Measurements from ENCODE around the gene INTS3.

- TF ChIP-seq, protein P1, sequence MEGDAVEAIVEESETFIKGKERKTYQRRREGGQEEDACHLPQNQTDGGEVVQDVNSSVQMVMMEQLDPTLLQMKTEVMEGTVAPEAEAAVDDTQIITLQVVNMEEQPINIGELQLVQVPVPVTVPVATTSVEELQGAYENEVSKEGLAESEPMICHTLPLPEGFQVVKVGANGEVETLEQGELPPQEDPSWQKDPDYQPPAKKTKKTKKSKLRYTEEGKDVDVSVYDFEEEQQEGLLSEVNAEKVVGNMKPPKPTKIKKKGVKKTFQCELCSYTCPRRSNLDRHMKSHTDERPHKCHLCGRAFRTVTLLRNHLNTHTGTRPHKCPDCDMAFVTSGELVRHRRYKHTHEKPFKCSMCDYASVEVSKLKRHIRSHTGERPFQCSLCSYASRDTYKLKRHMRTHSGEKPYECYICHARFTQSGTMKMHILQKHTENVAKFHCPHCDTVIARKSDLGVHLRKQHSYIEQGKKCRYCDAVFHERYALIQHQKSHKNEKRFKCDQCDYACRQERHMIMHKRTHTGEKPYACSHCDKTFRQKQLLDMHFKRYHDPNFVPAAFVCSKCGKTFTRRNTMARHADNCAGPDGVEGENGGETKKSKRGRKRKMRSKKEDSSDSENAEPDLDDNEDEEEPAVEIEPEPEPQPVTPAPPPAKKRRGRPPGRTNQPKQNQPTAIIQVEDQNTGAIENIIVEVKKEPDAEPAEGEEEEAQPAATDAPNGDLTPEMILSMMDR (conservative IDR thresholded peaks at IDR 0.05), result no peak
- no peak for TF ChIP-seq ZFX (IDR thresholded peaks at IDR 0.05)
These were observed 64.8 kb downstream of the INTS3 start for GRCh38 chr1:153792631-153793041.
